ENCODE results near the gene KCNMA1.

The KCNMA1 gene

GRCh38 chr10:76866841-76867586 is 770.6 kb downstream of the KCNMA1 start:
- Histone ChIP-seq H3K36me3 (ENCODE audit: control insufficient read depth, insufficient read depth, low read length) (no peaks in the 10 kb centered on the region), H3K27me3 (replicated peaks; ENCODE audit: control insufficient read depth, insufficient read depth, low read length) (no peaks in the 10 kb centered on the region; the same call in 1 of the 2 replicates), H3K4me3 (replicated peaks; ENCODE audit: low read depth, low read length) (no peak overlapping the region)
- TF ChIP-seq, protein P1, sequence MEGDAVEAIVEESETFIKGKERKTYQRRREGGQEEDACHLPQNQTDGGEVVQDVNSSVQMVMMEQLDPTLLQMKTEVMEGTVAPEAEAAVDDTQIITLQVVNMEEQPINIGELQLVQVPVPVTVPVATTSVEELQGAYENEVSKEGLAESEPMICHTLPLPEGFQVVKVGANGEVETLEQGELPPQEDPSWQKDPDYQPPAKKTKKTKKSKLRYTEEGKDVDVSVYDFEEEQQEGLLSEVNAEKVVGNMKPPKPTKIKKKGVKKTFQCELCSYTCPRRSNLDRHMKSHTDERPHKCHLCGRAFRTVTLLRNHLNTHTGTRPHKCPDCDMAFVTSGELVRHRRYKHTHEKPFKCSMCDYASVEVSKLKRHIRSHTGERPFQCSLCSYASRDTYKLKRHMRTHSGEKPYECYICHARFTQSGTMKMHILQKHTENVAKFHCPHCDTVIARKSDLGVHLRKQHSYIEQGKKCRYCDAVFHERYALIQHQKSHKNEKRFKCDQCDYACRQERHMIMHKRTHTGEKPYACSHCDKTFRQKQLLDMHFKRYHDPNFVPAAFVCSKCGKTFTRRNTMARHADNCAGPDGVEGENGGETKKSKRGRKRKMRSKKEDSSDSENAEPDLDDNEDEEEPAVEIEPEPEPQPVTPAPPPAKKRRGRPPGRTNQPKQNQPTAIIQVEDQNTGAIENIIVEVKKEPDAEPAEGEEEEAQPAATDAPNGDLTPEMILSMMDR (IDR thresholded peaks at IDR 0.05; ENCODE audit: insufficient read depth, low read length, poor library complexity, severe bottlenecking): no peak
- no peak for DNase-seq (ENCODE audit: extremely low read depth, insufficient read length)

DNA sequence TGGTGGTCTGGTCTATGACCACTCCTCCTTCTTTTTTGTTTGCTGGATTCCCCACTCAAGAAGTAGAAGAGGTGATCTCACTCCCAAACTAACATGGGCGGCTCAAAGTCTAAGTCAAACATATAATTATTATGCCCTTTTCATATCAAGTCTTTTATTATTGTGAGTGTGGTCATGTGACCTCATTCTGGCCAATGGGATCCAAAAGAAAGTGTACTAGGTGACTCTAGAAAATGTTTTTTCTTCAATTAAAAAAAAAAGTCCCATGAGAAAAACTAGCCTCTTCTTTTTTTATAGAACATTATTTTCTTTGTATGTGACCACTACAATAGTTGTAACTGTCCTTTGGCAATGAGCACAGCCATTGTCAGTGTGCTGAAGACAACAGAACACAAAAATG is 772.7 kb downstream of the KCNMA1 start:
- Histone ChIP-seq H3K4me3 (replicated peaks; ENCODE audit: low read depth, low read length) (no peak overlapping the region), H3K27me3 (replicated peaks; ENCODE audit: control insufficient read depth, insufficient read depth, low read length) (no peaks in the 10 kb centered on the region; the same call in 1 of the 2 replicates), H3K36me3 (ENCODE audit: control insufficient read depth, insufficient read depth, low read length) (no peaks in the 10 kb centered on the region)
- no peak for DNase-seq (ENCODE audit: extremely low read depth, insufficient read length)
- TF ChIP-seq, protein P1 (IDR thresholded peaks at IDR 0.05; ENCODE audit: insufficient read depth, low read length, poor library complexity, severe bottlenecking): no peak

GRCh38 chr10:76858721-76859120 is 778.9 kb downstream of the KCNMA1 start:
- no peak overlapping the region for H3K4me3 ChIP-seq (replicated peaks; ENCODE audit: low read depth, low read length)
- DNase-seq (ENCODE audit: extremely low read depth, insufficient read length): no peak
- H3K36me3 ChIP-seq (ENCODE audit: control insufficient read depth, insufficient read depth, low read length): no peaks in the 10 kb centered on the region
- TF ChIP-seq, protein P1 (IDR thresholded peaks at IDR 0.05; ENCODE audit: insufficient read depth, low read length, poor library complexity, severe bottlenecking): no peak
- no peaks in the 10 kb centered on the region for H3K27me3 ChIP-seq (replicated peaks; ENCODE audit: control insufficient read depth, insufficient read depth, low read length)

- Histone ChIP-seq H3K36me3 (ENCODE audit: control insufficient read depth, insufficient read depth, low read length) (no peaks in the 10 kb centered on the region), H3K4me3 (replicated peaks; ENCODE audit: low read depth, low read length) (no peak overlapping the region), H3K27me3 (replicated peaks; ENCODE audit: control insufficient read depth, insufficient read depth, low read length) (no peaks in the 10 kb centered on the region)
- TF ChIP-seq, protein P1 (IDR thresholded peaks at IDR 0.05; ENCODE audit: insufficient read depth, low read length, poor library complexity, severe bottlenecking): no peak
- DNase-seq (ENCODE audit: extremely low read depth, insufficient read length): no peak
These were observed 796.8 kb downstream of the KCNMA1 start for GRCh38 chr10:76840802-76841201.

DNA sequence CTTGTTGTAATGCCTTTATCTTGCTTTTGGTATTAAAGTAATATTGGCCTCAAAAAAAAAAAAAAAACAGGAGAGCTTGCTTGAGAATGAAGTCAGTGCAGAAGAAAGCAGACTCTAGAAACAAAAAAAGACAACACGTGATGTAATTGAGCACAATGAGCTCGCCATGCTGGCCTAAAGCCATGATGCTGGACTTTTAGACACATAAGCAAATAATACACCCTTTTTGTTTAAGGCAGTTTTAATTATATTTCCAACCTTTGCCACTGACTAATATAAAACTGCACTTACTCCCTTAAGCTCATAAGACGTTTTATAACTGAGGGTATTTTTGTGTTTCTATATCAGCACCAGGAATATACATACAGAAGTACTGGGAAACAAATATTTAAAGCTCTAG is 798.3 kb downstream of the KCNMA1 start:
- no peaks in the 10 kb centered on the region for H3K27me3 ChIP-seq (replicated peaks; ENCODE audit: control insufficient read depth, insufficient read depth, low read length)

More for the DNA sequence above, 798.3 kb downstream of the KCNMA1 start:
- H3K36me3 ChIP-seq (ENCODE audit: control insufficient read depth, insufficient read depth, low read length): no peaks in the 10 kb centered on the region
- TF ChIP-seq, protein P1 (IDR thresholded peaks at IDR 0.05; ENCODE audit: insufficient read depth, low read length, poor library complexity, severe bottlenecking): no peak
- DNase-seq (ENCODE audit: extremely low read depth, insufficient read length): no peak
- H3K4me3 ChIP-seq (replicated peaks; ENCODE audit: low read depth, low read length): no peak overlapping the region
